Progenitor cell of endocrine pancreas (in vitro differentiated cells): ENCODE results near the gene MACROD1. TPM values are rescaled to one million over a fixed set of nuclear protein-coding genes. Genes with fewer than 3 reads are reported as not detected.

Source experiments
- DNase-seq: peaks from one replicate; pipeline ENCODE4 v3.0.0; 2021; ENCODE audit warnings: low spot score; ENCODE audit not compliant: unreplicated experiment
- H3K27ac Mint-ChIP-seq: 2 replicates; pipeline ENCODE4 v1.8.0; 2021; ENCODE audit warnings: mild to moderate bottlenecking, moderate library complexity, mixed read lengths
- H3K27me3 Mint-ChIP-seq: 2 replicates; pipeline ENCODE4 v1.8.0; 2021; ENCODE audit warnings: mixed read lengths
- H3K36me3 Mint-ChIP-seq: 2 replicates; pipeline ENCODE4 v1.8.0; 2022; ENCODE audit warnings: mixed read lengths; ENCODE audit not compliant: insufficient read depth
- H3K4me1 Mint-ChIP-seq: 2 replicates; pipeline ENCODE4 v1.8.0; 2021; ENCODE audit warnings: low read depth, mixed read lengths
- H3K4me3 Mint-ChIP-seq: 2 replicates; pipeline ENCODE4 v1.8.0; 2021; ENCODE audit warnings: low read depth, mild to moderate bottlenecking, moderate library complexity, mixed read lengths
- H3K9me3 Mint-ChIP-seq: 2 replicates; pipeline ENCODE4 v1.8.0; 2021; ENCODE audit warnings: low read depth, mixed read lengths
- CTCF ChIP-seq: fragments of 200-600 bp; sonication (generic); IDR thresholded peaks from one replicate; pipeline ENCODE4 v1.5.0; 2021; ENCODE audit warnings: antibody characterized with exemption, mild to moderate bottlenecking; ENCODE audit not compliant: unreplicated experiment
- total RNA-seq: library from RNA; stranded (reverse); gene quantifications from 2 replicates; pipeline ENCODE4 v1.2.1, GENCODE V29; 2021

MACROD1 gene
- total RNA-seq, 1 donor from 2014 or later = 28.0 TPM

- no peak for TF ChIP-seq CTCF
- Mint-ChIP-seq H3K4me1 (peaks cover 23% of the 10 kb centered on the region), H3K9me3 (no peaks in the 10 kb centered on the region), H3K36me3 (no peaks in the 10 kb centered on the region), H3K27ac (no peak overlapping the region), H3K4me3 (no peak overlapping the region), H3K27me3 (peaks cover 23% of the 10 kb centered on the region)
- DNase-seq = no peak
Measured at GRCh38 chr11:64083398-64084080, 82.4 kb downstream of the MACROD1 start.

DNA sequence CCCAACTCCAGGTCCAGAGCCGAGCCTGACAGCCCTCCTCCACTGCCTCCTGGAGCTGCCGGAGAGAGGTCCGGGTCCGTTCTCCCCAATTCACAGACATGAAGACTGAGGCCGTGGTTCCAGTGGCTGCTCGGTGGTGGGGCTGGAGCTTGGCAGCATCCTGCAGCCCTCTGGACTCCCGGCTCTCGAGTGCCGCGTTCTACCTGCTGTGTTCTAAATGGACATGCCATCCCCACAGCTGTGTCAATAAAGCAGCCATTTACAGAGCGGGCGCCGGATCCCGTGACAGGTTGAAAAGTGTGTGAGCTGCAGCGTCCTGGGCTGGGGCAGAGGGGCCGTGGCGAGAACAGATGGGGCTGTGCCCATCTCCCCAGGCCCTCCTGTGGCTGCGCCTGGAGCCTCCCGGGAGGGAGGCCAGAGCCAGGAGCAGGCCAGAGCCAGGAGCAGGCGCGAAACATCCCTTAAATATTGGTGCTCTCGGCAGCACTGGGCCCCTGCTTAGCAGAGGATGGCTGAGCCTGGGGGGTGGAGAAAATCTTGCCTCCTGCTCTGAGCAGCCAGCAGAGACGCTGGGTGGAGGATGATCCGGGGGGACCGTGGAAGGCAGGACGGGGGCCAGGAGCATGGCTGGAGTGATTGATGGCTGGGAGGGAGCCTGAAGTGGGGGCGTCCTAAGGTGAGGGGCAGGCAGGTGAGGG lies 84.0 kb downstream of the MACROD1 start:
- peak; percentile 24 for DNase-seq
- H3K4me3 Mint-ChIP-seq = no peak overlapping the region
- peak; percentile 9 for TF ChIP-seq CTCF
- H3K27me3 Mint-ChIP-seq = peaks cover 22% of the 10 kb centered on the region
- H3K36me3 Mint-ChIP-seq = no peaks in the 10 kb centered on the region
- peaks cover 21% of the 10 kb centered on the region for H3K4me1 Mint-ChIP-seq
- no peaks in the 10 kb centered on the region for H3K9me3 Mint-ChIP-seq
- peak overlapping the region; percentile 49 for H3K27ac Mint-ChIP-seq

DNA sequence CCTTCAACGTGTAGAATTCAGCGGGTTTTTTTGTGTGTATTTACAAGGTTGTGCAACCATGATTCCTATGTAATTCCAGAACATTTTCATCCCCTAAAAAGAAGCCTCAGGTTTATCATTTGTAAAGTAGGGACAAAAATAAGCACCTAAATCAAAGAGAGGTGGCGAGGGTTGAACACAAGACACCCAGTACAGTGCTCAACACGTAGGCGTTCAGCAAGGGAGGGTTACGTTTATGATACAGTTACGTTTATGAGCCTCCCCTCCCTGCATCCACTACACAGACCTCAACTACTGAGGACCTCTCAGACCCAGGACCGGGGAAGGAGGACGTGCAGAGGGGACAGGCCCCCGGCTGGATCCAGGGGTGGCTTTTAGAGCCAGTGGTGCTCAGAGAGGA lies 85.5 kb downstream of the MACROD1 start:
- Mint-ChIP-seq H3K4me1 (peaks cover 12% of the 10 kb centered on the region), H3K36me3 (no peaks in the 10 kb centered on the region), H3K9me3 (no peaks in the 10 kb centered on the region), H3K4me3 (no peak overlapping the region), H3K27ac (no peak overlapping the region), H3K27me3 (peaks cover 30% of the 10 kb centered on the region)
- no peak for TF ChIP-seq CTCF
- no peak for DNase-seq

DNA sequence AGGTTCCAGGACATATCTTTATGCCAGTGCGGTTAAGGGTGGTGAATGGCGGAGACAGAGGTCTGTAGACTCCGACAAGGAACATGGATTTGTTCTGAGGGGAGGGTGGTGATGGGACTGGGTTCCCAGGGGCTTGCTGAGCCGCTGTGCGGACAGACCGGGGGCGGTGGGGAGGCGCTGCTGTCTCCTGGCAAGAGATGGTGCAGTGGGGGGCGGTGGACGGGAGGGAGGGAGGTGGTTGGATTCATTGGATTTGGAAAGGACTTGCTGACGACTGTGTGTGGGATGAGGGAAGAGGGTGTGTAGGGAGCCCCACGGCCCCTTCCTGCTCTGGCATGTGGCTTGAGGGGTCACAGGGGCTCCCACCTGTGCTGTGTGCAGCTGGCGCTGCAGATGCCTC lies 87.0 kb downstream of the MACROD1 start:
- no peaks in the 10 kb centered on the region for H3K9me3 Mint-ChIP-seq
- peaks cover 30% of the 10 kb centered on the region for H3K27me3 Mint-ChIP-seq
- H3K27ac Mint-ChIP-seq = no peak overlapping the region
- H3K4me3 Mint-ChIP-seq = no peak overlapping the region
- no peaks in the 10 kb centered on the region for H3K36me3 Mint-ChIP-seq
- DNase-seq = no peak
- H3K4me1 Mint-ChIP-seq = peaks cover 9% of the 10 kb centered on the region
- TF ChIP-seq CTCF = no peak

DNA sequence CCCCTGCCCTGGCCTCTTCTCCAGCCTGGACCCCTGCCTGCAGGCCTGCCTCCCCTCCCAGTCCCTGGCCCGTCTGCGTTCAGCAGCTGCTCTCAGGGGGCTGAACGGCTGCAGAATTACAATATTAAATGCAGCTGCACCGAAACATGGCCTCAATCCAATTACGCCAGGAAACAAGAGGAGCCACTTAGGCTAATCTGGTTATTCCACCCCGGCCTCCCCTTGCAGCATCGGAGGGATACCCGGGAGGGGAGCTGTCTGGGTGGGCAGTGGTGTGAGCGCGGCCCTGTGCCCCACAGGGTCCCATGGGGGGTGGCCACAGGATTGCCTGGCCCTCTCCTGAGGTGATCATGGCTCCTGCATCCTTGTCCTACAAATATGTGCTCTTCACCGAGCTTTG lies 87.6 kb downstream of the MACROD1 start:
- DNase-seq = no peak
- Mint-ChIP-seq H3K4me3 (no peak overlapping the region), H3K36me3 (no peaks in the 10 kb centered on the region), H3K27me3 (peaks cover 27% of the 10 kb centered on the region), H3K27ac (no peak overlapping the region), H3K4me1 (peaks cover 5% of the 10 kb centered on the region), H3K9me3 (no peaks in the 10 kb centered on the region)
- TF ChIP-seq CTCF = no peak
